22Rv1 (cell line): ENCODE measurements around the gene SLC25A12.

Source experiments
- CTCF ChIP-seq: fragments of 450-650 bp; IDR thresholded peaks from 2 replicates; pipeline ENCODE4 v1.5.1; 2017; ENCODE audit warnings: mild to moderate bottlenecking
- ZFX ChIP-seq: fragments of 450-650 bp; IDR thresholded peaks from 2 replicates; pipeline ENCODE4 v1.6.1; 2017; ENCODE audit warnings: antibody characterized with exemption, borderline replicate concordance

GRCh38 chr2:171852366-171852888 is 41.6 kb downstream of the SLC25A12 start:
- TF ChIP-seq CTCF (no peak), ZFX (no peak)
